HG02623 (cell line): ENCODE measurements around the gene TLR2.
"Not testable (repeated sequence)": the region's sequence is repeated elsewhere in the genome, so short reads cannot be mapped to it uniquely, and the experiment has no call there.

ENCODE experiments used
- ATAC-seq: cut with Tn5 transposase; IDR thresholded peaks from one replicate; pipeline ENCODE4 v1.9.1; 2021; ENCODE audit warnings: moderate library complexity; ENCODE audit not compliant: unreplicated experiment

Gene TLR2

GRCh38 chr4:153655928-153656327 is 28.2 kb upstream of the TLR2 start:
- ATAC-seq = no peak

- ATAC-seq = no peak
These were observed 22.8 kb upstream of the TLR2 start for GRCh38 chr4:153661215-153661822.

DNA sequence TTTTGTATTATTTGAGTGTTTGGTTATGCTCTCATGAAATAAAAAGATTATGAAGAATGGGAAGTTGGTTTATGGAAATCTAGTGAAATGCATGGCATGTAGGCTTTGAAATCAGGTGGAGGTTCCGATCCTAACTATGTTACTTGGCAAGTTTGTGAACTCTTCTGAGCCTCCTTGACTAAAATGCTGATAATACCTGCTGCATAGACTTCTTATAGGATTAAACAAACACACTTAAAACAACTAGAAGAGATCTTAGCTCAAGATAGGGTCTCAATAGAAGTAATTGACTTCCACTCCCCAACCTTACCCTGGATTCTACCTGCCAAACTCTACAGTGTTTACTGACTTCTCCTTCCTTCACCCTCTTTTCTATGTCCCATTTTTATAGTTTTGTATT is 22.2 kb upstream of the TLR2 start:
- no peak for ATAC-seq

- ATAC-seq = no peak
These were observed 20.4 kb upstream of the TLR2 start for GRCh38 chr4:153663667-153664066.

DNA sequence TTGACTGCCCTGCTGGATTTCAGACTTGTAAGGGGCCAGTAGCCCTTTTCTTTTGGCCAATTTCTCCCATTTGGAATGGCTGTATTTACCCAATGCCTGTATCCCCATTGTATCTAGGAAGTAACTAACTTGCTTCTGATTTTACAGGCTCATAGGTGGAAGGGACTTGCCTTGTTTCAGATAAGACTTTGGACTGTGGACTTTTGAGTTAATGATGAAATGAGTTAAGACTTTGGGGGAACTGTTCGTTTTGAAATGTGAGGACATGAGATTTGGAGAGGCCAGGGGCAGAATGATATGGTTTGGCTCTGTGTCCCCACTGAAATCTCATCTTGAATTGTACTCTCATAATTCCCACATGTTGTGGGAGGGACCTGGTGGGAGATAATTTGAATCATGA is 17.6 kb upstream of the TLR2 start:
- ATAC-seq = not testable (repeated sequence)

DNA sequence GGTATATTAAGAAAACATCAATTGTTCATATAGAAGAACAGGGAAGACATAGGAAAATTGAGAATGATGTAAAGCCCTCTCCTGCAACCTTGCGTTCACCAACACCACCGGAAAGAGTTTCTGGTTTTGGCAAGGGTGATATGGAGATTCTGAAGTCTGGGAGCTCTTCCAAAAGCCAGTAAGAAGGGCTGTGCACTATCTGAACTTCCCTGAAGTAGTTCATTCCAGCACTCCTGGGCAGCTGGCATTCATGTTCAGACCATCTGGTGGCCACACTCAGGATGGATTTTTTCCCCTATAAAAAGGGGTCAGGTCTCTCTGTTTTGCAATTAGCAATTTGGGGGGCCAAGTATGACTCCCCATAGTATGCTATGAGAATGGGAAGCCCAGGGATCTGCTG is 15.4 kb upstream of the TLR2 start:
- no peak for ATAC-seq

- no peak for ATAC-seq
These were observed 14.2 kb upstream of the TLR2 start for GRCh38 chr4:153669838-153670237.

DNA sequence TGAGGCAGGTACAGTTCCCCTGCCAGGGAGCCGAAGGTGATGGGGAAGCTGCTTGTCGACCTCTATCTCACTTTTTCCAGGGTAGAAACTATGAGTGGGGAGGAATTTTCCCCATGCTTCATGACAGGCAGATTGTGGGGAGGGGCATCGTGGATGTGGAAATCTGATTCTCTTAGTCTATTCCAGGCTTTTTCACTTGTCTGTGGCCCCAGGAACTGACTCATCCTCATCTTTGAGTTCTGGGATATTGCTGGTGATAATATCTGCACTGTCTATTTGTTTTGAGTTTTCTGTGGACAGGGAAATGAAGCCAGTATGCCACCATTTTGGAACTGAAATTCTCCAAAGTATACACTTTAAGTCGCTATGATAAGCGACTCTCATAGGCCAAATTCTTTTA is 7.6 kb upstream of the TLR2 start:
- no peak for ATAC-seq

GRCh38 chr4:153676984-153677383 is 7.1 kb upstream of the TLR2 start:
- no peak for ATAC-seq

DNA sequence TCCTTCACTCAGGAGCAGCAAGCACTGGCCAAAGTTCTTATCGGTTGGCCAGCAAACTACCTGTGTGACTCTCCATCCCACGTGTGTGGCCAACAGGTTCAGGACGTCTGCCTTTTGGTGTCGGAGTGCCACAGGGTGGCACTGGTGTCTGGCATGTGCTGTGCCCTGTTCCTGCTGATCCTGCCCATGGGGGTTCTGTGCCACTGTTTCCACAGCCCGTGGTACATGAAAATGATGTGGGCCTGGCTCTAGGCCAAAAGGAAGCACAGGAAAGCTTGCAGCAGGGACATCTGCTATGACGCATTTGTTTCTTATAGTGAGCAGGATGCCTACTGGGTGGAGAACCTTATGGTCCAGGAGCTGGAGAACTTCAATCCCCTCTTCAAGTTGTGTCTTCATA is 4.6 kb upstream of the TLR2 start:
- no peak for ATAC-seq

DNA sequence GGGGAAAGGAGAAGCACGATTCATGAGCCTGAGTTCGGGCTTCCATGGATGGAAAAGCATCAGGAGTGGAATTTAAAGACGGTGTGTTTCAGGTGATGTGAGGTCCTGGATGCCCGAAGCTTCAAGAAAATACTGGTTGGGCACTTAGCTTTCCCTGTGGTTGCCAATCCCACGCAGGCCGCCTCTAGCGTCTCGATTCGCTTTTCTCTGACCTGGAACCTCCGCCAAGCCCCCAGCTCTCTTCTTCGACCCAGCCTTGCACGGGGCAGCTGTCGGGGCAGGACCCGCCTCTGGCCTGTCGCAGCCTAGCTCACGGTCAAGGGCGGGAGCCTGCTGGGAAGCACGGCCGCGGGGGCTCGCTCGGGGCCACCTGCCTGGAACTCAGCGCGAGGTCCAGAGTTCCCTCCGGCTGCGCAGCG is 308 bp upstream of the TLR2 start:
- no peak for ATAC-seq

- ATAC-seq = no peak
These were observed 891 bp downstream of the TLR2 start for GRCh38 chr4:153684971-153685371.

DNA sequence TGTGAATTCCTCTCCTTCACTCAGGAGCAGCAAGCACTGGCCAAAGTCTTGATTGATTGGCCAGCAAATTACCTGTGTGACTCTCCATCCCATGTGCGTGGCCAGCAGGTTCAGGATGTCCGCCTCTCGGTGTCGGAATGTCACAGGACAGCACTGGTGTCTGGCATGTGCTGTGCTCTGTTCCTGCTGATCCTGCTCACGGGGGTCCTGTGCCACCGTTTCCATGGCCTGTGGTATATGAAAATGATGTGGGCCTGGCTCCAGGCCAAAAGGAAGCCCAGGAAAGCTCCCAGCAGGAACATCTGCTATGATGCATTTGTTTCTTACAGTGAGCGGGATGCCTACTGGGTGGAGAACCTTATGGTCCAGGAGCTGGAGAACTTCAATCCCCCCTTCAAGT is 20.4 kb downstream of the TLR2 start:
- no peak for ATAC-seq

DNA sequence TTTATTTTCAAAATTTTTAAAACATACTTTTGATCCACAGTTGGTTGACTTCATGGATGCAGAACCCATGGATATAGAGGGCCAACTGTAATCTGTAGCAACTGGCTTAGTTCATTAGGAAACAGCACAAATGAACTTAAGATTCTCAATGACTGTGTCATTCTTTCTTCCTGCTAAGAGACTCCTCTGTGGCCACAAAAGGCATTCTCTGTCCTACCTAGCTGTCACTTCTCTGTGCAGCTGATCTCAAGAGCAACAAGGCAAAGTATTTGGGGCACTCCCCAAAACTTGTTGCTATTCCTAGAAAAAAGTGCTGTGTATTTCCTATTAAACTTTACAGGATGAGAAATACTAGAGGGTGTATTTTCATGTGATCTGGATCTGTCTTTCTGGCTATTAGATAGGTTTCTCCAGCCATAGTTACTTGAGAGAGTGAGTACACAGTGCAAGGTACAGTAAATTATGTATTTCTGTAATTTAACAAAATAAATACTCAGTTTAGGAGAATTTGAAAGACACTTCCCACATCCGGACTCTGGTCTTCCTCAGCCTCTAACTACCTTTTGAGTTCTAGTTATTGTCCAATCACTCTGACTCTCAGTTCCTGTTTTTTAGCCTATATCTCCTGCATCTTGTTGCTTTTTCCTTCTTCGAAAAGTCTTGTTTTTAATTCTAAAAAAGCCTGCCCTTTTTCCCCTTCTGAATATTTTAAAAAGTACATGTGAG is 21.8 kb downstream of the TLR2 start:
- ATAC-seq = peak; percentile 73

GRCh38 chr4:153706519-153706918 is 22.4 kb downstream of the TLR2 start:
- ATAC-seq = peak; percentile 23

GRCh38 chr4:153710681-153711080 is 26.6 kb downstream of the TLR2 start:
- ATAC-seq = no peak

DNA sequence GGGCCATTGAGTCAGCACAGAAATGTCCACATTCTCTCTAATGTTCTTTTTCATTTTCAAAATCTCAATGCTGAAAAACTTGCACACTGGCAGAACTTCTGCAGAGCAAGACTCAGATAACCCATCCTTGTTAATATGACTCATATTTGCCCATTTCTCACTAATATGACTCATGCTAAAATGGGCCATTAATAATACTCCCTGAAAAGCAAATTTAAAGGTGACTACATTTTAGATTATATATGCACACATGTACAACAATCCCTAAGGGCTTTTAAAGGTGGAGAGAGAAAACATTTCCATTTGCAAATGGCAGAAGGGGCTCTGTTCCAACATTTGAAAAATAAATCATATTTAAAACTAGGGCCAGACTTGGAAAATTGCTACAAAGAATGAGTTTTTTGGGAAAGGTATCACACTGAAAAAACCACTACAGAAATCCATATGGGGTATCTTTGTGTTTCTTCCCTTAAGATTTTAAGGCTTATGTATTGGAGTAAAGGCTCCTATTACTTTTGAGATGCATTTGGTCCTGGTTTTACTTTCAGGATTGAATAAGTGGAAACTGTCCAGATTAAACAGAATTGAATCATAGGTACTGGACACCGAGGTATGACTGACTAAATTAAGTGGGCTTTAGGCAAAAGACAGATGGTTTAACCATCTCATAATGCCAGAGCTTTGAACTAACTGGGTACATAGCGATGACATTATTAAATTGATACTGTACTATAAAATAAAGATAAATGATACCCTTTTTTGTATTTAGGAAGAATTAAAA is 30.0 kb downstream of the TLR2 start:
- ATAC-seq = no peak

DNA sequence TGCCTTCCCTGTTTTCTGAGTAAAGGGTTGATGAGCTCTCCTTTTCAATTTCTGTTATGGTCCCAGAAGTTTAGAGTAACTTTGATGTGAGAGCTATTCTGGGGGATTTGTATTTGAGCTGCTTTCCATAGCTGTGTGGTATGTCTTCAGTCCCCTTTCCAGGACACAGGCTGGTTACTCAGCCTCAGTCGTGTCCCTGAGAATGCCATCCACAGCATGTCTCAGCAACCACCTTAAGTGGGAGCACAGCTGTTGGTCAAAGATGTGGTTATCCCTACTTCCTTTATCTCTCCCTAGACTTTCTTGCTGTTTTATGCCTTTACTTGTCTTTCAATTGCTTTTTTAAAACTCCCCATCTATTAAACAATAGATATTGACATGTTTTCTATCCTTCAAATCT is 38.0 kb downstream of the TLR2 start:
- no peak for ATAC-seq

GRCh38 chr4:153724606-153725005 is 40.5 kb downstream of the TLR2 start:
- no peak for ATAC-seq

- ATAC-seq = no peak
These were observed 41.2 kb downstream of the TLR2 start for GRCh38 chr4:153725136-153725830.

DNA sequence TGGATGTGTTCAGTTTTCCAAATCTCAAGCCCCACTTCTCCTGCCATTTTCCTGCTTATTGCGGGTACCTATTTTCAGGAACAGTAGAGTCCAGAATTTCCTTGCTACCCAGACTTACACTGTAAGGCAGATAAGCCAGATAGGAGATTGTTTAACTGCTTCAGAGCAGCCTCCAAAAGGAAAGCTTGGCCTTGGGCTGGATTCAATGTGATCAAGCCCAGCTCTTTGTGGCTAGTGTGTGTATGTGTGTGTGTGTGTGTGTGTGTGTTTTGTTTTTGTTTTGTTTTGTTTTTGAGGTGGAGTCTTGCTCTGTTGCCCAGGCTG is 41.7 kb downstream of the TLR2 start:
- no peak for ATAC-seq

DNA sequence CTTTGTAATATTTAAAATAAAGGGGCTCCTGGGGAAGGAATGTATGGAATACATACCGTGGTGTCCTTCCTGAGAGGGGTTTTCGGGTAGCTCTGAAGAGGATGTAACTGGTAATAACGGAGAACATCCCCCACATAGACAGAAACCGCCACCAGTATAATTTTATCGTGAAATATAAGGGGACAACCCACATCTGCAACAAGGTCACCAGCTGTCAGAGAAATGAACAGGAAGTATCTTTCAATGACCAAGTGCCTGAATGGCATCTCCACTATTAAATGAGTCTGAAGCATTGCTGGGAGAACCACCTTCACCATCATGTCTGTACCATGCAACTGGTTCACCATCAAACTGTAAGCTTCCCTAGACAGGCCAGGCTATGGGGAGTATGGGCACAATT is 44.1 kb downstream of the TLR2 start:
- no peak for ATAC-seq
